Endothelial cell (in vitro differentiated cells): ENCODE data around the gene PROX1. TPM values are rescaled to one million over a fixed set of nuclear protein-coding genes. Genes with fewer than 3 reads are reported as not detected.

Source experiments
- DNase-seq: peaks from one replicate; pipeline ENCODE4 v3.0.0; 2021; ENCODE audit warnings: low spot score
- H3K27ac Mint-ChIP-seq: one replicate; pipeline ENCODE4 v1.8.0; 2021; ENCODE audit warnings: mixed read lengths, inconsistent platforms; ENCODE audit not compliant: unreplicated experiment
- H3K27me3 Mint-ChIP-seq: one replicate; pipeline ENCODE4 v1.8.0; 2021; ENCODE audit warnings: mild to moderate bottlenecking, moderate library complexity, mixed read lengths, inconsistent platforms; ENCODE audit not compliant: unreplicated experiment
- H3K36me3 Mint-ChIP-seq: one replicate; pipeline ENCODE4 v1.8.0; 2021; ENCODE audit warnings: mild to moderate bottlenecking, low read depth, mixed read lengths, inconsistent platforms; ENCODE audit not compliant: unreplicated experiment
- H3K4me1 Mint-ChIP-seq: one replicate; pipeline ENCODE4 v1.8.0; 2021; ENCODE audit warnings: mild to moderate bottlenecking, mixed read lengths, inconsistent platforms; ENCODE audit not compliant: unreplicated experiment
- H3K4me3 Mint-ChIP-seq: one replicate; pipeline ENCODE4 v1.8.0; 2021; ENCODE audit warnings: mild to moderate bottlenecking, mixed read lengths, inconsistent platforms; ENCODE audit not compliant: unreplicated experiment
- H3K9me3 Mint-ChIP-seq: one replicate; pipeline ENCODE4 v1.8.0; 2021; ENCODE audit warnings: mixed read lengths, inconsistent platforms; ENCODE audit not compliant: unreplicated experiment
- CTCF ChIP-seq: fragments of 200-600 bp; sonication (generic); IDR thresholded peaks from one replicate; pipeline ENCODE4 v1.5.0; 2021; ENCODE audit warnings: antibody characterized with exemption; ENCODE audit not compliant: unreplicated experiment
- total RNA-seq: library from RNA; stranded (reverse); fragmentation: NEBNext Ultra II Directional; extraction: Animal tissue kit (Norgen Biotek cat#: 25700); gene quantifications from one replicate; pipeline ENCODE4 v1.2.1, GENCODE V29; 2021; ENCODE audit not compliant: unreplicated experiment

The PROX1 gene
- total RNA-seq, 1 donor from 2014 or later, result 7.2 TPM

GRCh38 chr1:213942061-213942460, 45.7 kb upstream of the PROX1 start:
- H3K27me3 Mint-ChIP-seq, result peaks cover 2% of the 10 kb centered on the region
- no peak overlapping the region for H3K27ac Mint-ChIP-seq
- no peaks in the 10 kb centered on the region for H3K36me3 Mint-ChIP-seq
- DNase-seq, result no peak
- TF ChIP-seq CTCF, result no peak
- no peak overlapping the region for H3K4me3 Mint-ChIP-seq
- H3K4me1 Mint-ChIP-seq, result no peaks in the 10 kb centered on the region
- H3K9me3 Mint-ChIP-seq, result no peaks in the 10 kb centered on the region

GRCh38 chr1:213947200-213947801, 40.5 kb upstream of the PROX1 start:
- DNase-seq, result no peak
- TF ChIP-seq CTCF, result no peak
- Mint-ChIP-seq H3K4me3 (no peak overlapping the region), H3K36me3 (no peaks in the 10 kb centered on the region), H3K27me3 (no peaks in the 10 kb centered on the region), H3K4me1 (peaks cover 4% of the 10 kb centered on the region), H3K27ac (no peak overlapping the region), H3K9me3 (no peaks in the 10 kb centered on the region)

- no peak overlapping the region for H3K27ac Mint-ChIP-seq
Observed at GRCh38 chr1:213951876-213952275, 35.9 kb upstream of the PROX1 start.

GRCh38 chr1:213953806-213954205, 34.0 kb upstream of the PROX1 start:
- Mint-ChIP-seq H3K9me3 (no peaks in the 10 kb centered on the region), H3K27ac (no peak overlapping the region), H3K4me1 (peaks cover 8% of the 10 kb centered on the region), H3K4me3 (no peak overlapping the region), H3K27me3 (peaks cover 3% of the 10 kb centered on the region), H3K36me3 (no peaks in the 10 kb centered on the region)
- TF ChIP-seq CTCF, result no peak
- DNase-seq, result no peak

More at GRCh38 chr1:213951876-213952275, 35.9 kb upstream of the PROX1 start:
- H3K27me3 Mint-ChIP-seq, result peaks cover 1% of the 10 kb centered on the region
- H3K4me3 Mint-ChIP-seq, result no peak overlapping the region
- peaks cover 12% of the 10 kb centered on the region for H3K4me1 Mint-ChIP-seq
- no peaks in the 10 kb centered on the region for H3K36me3 Mint-ChIP-seq
- no peaks in the 10 kb centered on the region for H3K9me3 Mint-ChIP-seq
- no peak for TF ChIP-seq CTCF
- DNase-seq, result no peak

GRCh38 chr1:213956295-213956770, 31.4 kb upstream of the PROX1 start:
- Mint-ChIP-seq H3K27ac (no peak overlapping the region), H3K4me3 (no peak overlapping the region), H3K9me3 (no peaks in the 10 kb centered on the region), H3K27me3 (peaks cover 3% of the 10 kb centered on the region), H3K4me1 (peaks cover 8% of the 10 kb centered on the region), H3K36me3 (no peaks in the 10 kb centered on the region)
- no peak for DNase-seq
- TF ChIP-seq CTCF, result no peak
